ENCODE measurements around the gene ACOX3. TPM values are rescaled to one million over a fixed set of nuclear protein-coding genes. Genes with fewer than 3 reads are reported as not detected.

ACOX3 gene
- total RNA-seq, 1 donor from 2014 or later, result 34.0 TPM

DNA sequence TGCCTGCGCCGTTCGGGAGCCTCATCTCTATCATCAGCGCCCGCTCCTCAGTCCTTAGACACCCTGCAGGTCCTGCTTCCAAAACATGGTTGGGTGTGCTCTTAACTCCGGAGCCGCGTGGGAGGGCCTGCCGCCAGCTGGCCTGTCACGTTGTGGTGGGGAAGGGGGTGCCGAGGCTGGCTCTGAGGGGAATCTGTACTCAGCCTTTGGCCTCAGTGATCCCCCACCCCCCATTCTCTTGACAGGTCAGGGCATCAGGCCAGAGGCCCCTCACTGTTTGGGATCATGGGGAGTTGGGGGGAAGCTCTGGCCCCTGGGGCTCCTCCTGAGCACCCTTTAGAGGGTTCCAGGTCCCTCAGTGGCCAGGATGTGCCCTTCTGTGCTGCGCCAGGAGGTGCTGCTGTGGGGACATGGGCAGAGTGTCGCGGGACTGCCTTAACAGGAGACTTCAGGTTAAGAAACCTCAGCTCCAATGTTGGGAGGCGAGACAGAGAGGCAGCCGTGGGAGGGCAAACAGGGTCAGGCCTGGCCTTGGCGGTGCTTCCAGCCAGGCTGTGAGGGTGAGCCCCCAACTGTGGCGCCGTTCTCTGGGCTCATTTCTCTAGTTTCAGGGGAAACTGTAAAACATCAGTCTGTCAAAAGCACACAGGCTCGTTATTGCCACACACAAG is 33.5 kb upstream of the ACOX3 start:
- peaks cover 7% of the 10 kb centered on the region for H3K4me1 Mint-ChIP-seq (ENCODE audit: unreplicated experiment)
- H3K9me3 Mint-ChIP-seq, result no peaks in the 10 kb centered on the region
- DNase-seq (ENCODE audit: extremely low spot score, unreplicated experiment), result no peak
- no peak overlapping the region for H3K4me3 Mint-ChIP-seq
- H3K36me3 Mint-ChIP-seq, result peaks cover 6% of the 10 kb centered on the region
- TF ChIP-seq, protein P1, sequence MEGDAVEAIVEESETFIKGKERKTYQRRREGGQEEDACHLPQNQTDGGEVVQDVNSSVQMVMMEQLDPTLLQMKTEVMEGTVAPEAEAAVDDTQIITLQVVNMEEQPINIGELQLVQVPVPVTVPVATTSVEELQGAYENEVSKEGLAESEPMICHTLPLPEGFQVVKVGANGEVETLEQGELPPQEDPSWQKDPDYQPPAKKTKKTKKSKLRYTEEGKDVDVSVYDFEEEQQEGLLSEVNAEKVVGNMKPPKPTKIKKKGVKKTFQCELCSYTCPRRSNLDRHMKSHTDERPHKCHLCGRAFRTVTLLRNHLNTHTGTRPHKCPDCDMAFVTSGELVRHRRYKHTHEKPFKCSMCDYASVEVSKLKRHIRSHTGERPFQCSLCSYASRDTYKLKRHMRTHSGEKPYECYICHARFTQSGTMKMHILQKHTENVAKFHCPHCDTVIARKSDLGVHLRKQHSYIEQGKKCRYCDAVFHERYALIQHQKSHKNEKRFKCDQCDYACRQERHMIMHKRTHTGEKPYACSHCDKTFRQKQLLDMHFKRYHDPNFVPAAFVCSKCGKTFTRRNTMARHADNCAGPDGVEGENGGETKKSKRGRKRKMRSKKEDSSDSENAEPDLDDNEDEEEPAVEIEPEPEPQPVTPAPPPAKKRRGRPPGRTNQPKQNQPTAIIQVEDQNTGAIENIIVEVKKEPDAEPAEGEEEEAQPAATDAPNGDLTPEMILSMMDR (conservative IDR thresholded peaks at IDR 0.05), result no peak
- no peak overlapping the region for H3K27ac Mint-ChIP-seq
- H3K27me3 Mint-ChIP-seq, result no peaks in the 10 kb centered on the region

DNA sequence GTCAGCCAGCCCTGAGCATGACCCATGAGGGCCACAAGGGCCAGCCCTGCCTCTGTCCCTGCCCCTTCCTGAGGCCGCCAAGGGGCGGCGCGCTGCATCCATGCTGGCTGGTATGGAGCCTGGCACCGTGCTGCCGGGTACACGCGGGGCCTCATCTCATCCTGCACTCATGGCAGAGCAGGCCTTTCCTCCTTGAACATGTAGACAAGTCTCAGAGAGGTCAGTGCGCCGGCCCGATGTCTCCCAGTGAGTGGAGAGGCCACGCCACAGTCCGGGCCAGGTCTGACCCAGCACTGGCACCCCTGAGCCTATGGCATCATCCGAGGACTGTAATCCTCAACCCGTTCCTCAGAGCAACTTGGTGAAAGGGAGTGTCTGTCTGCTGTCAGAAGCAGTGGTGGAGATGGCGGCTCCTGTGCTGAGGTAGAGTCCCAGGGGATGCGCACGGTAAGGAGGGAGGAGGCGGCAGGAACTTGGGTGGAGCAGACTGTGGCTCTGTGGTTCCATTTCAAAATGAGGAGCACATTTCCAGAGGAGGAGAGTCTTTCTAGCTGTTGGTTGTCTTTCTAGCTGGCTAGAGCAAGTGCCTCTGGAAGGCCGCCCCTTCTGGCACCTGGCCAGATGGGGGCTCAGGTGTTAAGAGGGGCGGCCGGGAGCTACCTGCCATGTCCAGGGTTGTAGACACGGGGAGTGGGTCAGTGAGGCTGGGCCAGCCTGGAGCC is 32.8 kb upstream of the ACOX3 start:
- H3K9me3 Mint-ChIP-seq, result no peaks in the 10 kb centered on the region
- peaks cover 7% of the 10 kb centered on the region for H3K4me1 Mint-ChIP-seq (ENCODE audit: unreplicated experiment)
- peaks cover 6% of the 10 kb centered on the region for H3K36me3 Mint-ChIP-seq
- DNase-seq (ENCODE audit: extremely low spot score, unreplicated experiment), result no peak
- TF ChIP-seq, protein P1 (conservative IDR thresholded peaks at IDR 0.05), result no peak
- peak overlapping the region; percentile 69 for H3K27ac Mint-ChIP-seq
- no peaks in the 10 kb centered on the region for H3K27me3 Mint-ChIP-seq
- no peak overlapping the region for H3K4me3 Mint-ChIP-seq

DNA sequence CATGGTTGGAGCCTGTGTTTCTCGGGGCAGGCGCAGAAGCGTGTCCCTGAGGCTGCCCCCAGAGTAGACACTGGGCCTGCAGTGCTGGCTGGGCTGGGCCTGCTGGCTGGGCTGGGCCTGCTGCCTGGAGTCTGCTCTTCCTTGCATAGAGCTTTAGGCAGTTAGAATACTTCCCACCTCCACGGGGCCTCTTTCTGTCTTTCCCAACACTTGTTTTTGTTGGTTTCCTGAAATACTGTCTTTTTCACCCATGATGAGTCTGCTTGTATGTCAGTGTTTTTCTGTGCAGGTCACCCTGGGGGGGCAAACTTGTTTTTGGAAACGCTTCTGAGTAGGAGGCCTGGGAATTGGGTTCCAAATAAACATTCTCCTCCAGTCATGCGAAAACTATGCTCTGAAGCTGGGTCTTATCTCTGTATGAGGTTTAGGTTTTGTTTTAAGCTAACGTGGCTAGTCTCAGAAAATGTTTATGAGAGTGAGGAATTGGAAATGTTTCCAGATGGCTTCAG is 32.2 kb upstream of the ACOX3 start:
- TF ChIP-seq, protein P1 (conservative IDR thresholded peaks at IDR 0.05), result no peak
- Mint-ChIP-seq H3K27me3 (no peaks in the 10 kb centered on the region), H3K4me1 (ENCODE audit: unreplicated experiment) (peaks cover 7% of the 10 kb centered on the region), H3K27ac (peak overlapping the region; percentile 69), H3K36me3 (peaks cover 6% of the 10 kb centered on the region), H3K4me3 (no peak overlapping the region), H3K9me3 (no peaks in the 10 kb centered on the region)
- no peak for DNase-seq (ENCODE audit: extremely low spot score, unreplicated experiment)

DNA sequence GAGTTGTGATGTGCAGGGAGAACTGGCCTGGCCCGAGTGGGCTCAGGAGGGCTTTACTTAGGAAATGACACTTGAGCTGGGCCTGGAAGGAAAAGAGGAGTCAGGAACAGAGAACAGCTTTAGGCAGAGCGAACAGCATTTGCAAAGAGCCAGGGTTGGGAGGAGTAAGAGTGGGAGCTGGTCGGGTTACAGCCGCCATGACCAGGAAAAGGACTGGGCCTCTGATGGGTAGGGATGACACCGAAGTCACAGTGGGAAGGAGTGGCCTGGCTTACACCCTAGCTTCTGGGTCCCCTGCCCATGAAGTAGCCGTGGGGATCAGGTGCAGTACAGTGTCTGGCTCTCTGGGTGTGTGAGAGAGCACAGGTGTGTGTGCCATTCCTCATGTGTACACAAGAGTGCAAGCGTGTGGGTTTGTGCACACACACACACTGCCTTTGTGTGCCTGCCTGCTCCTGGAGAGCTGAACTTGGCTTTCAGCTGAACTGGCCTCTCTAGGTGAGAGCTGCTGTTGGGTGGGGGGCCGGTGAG is 31.7 kb upstream of the ACOX3 start:
- TF ChIP-seq, protein P1 (conservative IDR thresholded peaks at IDR 0.05), result no peak
- no peak overlapping the region for H3K4me3 Mint-ChIP-seq
- peak overlapping the region; percentile 69 for H3K27ac Mint-ChIP-seq
- no peaks in the 10 kb centered on the region for H3K27me3 Mint-ChIP-seq
- no peaks in the 10 kb centered on the region for H3K9me3 Mint-ChIP-seq
- peaks cover 6% of the 10 kb centered on the region for H3K36me3 Mint-ChIP-seq
- H3K4me1 Mint-ChIP-seq (ENCODE audit: unreplicated experiment), result peaks cover 7% of the 10 kb centered on the region
- no peak for DNase-seq (ENCODE audit: extremely low spot score, unreplicated experiment)

DNA sequence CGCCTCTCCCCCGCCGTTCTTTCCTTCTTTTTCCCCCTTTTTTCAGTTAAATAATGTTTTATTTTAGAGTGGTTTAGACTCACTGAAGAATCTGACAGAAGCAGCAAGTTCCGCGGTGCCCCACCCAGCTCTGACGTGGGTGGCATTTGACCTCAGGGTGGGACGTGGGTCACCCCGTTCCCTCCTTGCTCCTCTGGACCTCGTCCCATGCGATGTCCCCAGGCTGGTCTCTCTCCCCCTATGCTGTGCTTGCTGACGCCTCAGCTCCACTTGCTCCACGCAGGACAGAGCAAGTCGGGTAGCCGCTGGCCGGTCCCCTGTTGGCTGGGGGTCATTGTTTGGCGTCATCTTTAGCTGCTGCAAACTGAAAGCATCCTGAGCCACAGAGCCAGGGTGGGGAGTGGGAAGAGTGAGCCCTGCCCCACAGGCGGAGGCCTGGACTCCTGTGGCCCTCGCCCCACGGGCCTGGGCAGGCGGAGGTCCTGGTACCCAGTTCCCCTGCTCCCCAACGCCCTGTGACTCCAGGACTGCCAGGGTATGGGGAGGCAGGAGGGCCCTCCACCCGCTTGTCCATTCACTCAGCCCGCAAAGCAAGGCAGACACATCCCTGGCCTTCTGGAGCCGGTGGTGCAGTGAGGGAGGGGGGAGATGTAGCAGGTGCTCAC is 30.8 kb upstream of the ACOX3 start:
- H3K27ac Mint-ChIP-seq, result no peak overlapping the region
- H3K36me3 Mint-ChIP-seq, result peaks cover 4% of the 10 kb centered on the region
- no peaks in the 10 kb centered on the region for H3K27me3 Mint-ChIP-seq
- no peak overlapping the region for H3K4me3 Mint-ChIP-seq
- DNase-seq (ENCODE audit: extremely low spot score, unreplicated experiment), result no peak
- H3K4me1 Mint-ChIP-seq (ENCODE audit: unreplicated experiment), result peaks cover 7% of the 10 kb centered on the region
- TF ChIP-seq, protein P1 (conservative IDR thresholded peaks at IDR 0.05), result no peak
- H3K9me3 Mint-ChIP-seq, result no peaks in the 10 kb centered on the region
